Neutrophil (primary cell): Measurements from ENCODE around the gene URB1.

Experiments used
- H3K27ac ChIP-seq: fragments of 200-600 bp; sonication (generic); 2 replicates; pipeline ENCODE4 v1.5.1; 2016; ENCODE audit warnings: mild to moderate bottlenecking, moderate library complexity
- H3K27me3 ChIP-seq: fragments of 200-600 bp; sonication (generic); 2 replicates; pipeline ENCODE4 v1.6.0; 2016; ENCODE audit warnings: mild to moderate bottlenecking
- H3K36me3 ChIP-seq: fragments of 200-600 bp; sonication (generic); 2 replicates; pipeline ENCODE4 v1.5.1; 2017
- H3K4me1 ChIP-seq, 2 experiments: fragments of 200-600 bp in 1 of 2; sonication (generic) in 1 of 2; 1 replicate in 1 of 2; 2 replicates in 1 of 2; pipeline versions ENCODE4 v1.5.1 to v1.6.1; 2013 to 2016; ENCODE audit warnings: low read depth in 1 of 2, low read length in 1 of 2, mild to moderate bottlenecking in 1 of 2, moderate library complexity in 1 of 2; ENCODE audit not compliant: control insufficient read depth in 1 of 2, insufficient read depth in 1 of 2
- H3K4me3 ChIP-seq, 2 experiments: fragments of 200-600 bp in 1 of 2; sonication (generic) in 1 of 2; 1 replicate in 1 of 2; 2 replicates in 1 of 2; pipeline ENCODE4 v1.5.1; 2013 to 2016; ENCODE audit warnings: low read depth in 1 of 2, low read length in 1 of 2, mild to moderate bottlenecking in 1 of 2, moderate library complexity in 1 of 2
- H3K9me3 ChIP-seq: fragments of 200-600 bp; sonication (generic); 2 replicates; pipeline ENCODE4 v1.5.1; 2016
- CTCF ChIP-seq: fragments of 200-600 bp; sonication (generic); IDR thresholded peaks from 2 replicates; pipeline ENCODE4 v1.5.1; 2016; ENCODE audit warnings: antibody characterized with exemption

Gene URB1

DNA sequence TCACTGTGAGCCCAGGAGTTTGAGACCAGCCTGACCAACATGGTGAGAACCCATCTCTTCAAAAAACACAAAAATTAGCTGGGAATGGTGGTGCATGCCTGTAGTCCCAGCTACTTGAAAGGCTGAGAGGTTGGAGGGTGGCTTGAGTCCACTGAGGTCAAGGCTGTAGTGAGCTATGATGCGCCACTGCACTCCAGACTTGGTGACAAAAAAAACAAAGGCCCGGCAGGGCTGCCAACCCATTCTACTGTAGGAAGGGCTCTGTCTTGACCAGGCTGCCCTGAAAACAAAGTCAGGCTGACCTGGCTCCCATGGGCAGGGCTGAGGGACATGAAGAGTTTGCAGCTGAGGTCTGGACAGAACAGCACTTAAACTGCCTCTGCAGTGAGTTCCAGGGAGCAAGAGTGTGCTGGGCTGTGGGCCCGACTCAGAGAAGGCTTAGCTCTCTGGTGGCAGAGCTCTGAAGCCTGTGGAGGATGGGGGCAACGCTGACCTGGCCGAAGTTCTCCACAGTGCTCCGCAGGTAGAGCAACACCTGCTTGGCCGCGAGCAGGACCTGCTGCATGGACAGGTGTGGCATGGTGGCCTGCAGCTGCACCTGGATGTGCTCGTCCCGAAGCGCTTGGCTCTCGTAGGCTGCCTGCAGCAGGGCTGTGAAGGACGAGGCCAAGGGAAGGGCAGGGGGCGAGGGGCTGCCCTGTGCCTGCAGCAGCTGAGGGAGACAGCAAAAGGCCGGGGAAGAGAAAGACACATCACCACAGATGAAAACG lies 42.4 kb downstream of the URB1 start:
- Histone ChIP-seq H3K27me3 (no peaks in the 10 kb centered on the region), H3K4me3 (no peak overlapping the region), H3K27ac (no peak overlapping the region), H3K4me1 (no peaks in the 10 kb centered on the region), H3K36me3 (peaks cover 77% of the 10 kb centered on the region), H3K9me3 (no peaks in the 10 kb centered on the region)
- TF ChIP-seq CTCF = no peak

DNA sequence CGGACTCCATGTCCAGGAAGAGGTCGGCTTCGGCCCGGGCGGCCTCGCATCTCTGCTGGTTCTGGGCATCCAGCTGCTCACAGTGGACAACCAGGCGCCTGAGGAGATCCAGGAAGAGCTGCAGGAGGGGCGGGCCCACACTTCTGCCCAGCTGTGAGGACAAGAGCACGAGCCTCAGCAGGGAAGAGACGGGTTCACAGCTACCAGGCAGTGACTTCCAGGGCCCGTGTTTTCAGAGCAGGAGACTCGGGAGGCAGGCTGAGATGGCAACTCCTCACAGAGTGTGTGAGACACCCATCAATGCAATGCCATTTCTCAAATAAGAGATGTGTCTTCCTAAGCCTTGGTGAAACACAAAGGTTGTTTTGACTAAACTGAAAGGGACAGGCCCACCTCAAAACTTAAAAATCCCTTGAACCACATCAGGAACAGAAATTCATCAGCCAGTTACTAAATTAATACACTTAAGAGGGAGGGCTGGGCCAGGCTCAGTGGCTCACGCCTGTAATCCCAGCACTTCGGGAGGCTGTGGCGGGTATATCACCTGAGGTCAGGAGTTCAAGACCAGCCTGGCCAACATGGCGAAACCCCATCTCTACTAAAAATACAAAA lies 43.4 kb downstream of the URB1 start:
- Histone ChIP-seq H3K4me3 (no peak overlapping the region), H3K36me3 (peaks cover 71% of the 10 kb centered on the region), H3K27me3 (no peaks in the 10 kb centered on the region), H3K9me3 (no peaks in the 10 kb centered on the region), H3K4me1 (no peaks in the 10 kb centered on the region), H3K27ac (no peak overlapping the region)
- no peak for TF ChIP-seq CTCF

GRCh38 chr21:32348604-32349332 lies 44.0 kb downstream of the URB1 start:
- H3K27ac ChIP-seq = no peak overlapping the region
- TF ChIP-seq CTCF = no peak
- no peaks in the 10 kb centered on the region for H3K27me3 ChIP-seq
- H3K9me3 ChIP-seq = no peaks in the 10 kb centered on the region
- peaks cover 65% of the 10 kb centered on the region for H3K36me3 ChIP-seq
- no peak overlapping the region for H3K4me3 ChIP-seq
- no peaks in the 10 kb centered on the region for H3K4me1 ChIP-seq

DNA sequence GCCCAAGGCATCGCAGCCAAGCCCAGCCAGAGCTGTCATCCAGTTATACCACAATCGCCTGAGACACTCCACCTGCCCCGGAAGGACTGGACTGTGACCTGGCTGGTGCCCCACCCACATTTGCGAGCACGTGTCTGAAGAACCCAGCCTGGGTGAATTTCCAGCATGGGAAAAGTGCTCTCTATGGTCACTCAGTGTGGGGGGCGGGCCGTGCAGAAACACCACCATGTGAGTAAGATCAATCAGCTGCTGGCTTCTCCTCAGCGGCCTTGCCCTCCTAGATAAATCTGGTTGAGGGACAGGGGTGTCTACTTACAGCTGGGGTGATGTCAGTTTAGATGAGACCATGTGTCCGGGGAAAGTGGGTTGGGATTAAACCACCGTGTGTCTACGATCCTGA lies 44.8 kb downstream of the URB1 start:
- Histone ChIP-seq H3K4me3 (no peak overlapping the region), H3K4me1 (no peaks in the 10 kb centered on the region), H3K27me3 (no peaks in the 10 kb centered on the region), H3K27ac (no peak overlapping the region), H3K36me3 (peaks cover 64% of the 10 kb centered on the region), H3K9me3 (no peaks in the 10 kb centered on the region)
- no peak for TF ChIP-seq CTCF

GRCh38 chr21:32347351-32347750 lies 45.5 kb downstream of the URB1 start:
- no peaks in the 10 kb centered on the region for H3K4me1 ChIP-seq
- no peaks in the 10 kb centered on the region for H3K27me3 ChIP-seq
- H3K36me3 ChIP-seq = peaks cover 59% of the 10 kb centered on the region
- no peak for TF ChIP-seq CTCF
- no peaks in the 10 kb centered on the region for H3K9me3 ChIP-seq
- no peak overlapping the region for H3K4me3 ChIP-seq
- H3K27ac ChIP-seq = no peak overlapping the region
